Myocyte (in vitro differentiated cells): ENCODE data around the gene DEFB127. TPM values are rescaled to one million over a fixed set of nuclear protein-coding genes. Genes with fewer than 3 reads are reported as not detected.
"Not testable (repeated sequence)": the region's sequence is repeated elsewhere in the genome, so short reads cannot be mapped to it uniquely, and the experiment has no call there.

Source experiments
- DNase-seq: peaks from one replicate; pipeline ENCODE4 v3.0.0-alpha.2; 2012; ENCODE audit warnings: low read depth
- polyA plus RNA-seq: library from polyadenylated mRNA; unstranded; fragments of >200 nt; gene quantifications from one replicate; pipeline ENCODE4 v1.2.1, GENCODE V29; 2012; ENCODE audit warnings: missing spikeins
- total RNA-seq: library from RNA; depleted of rRNA; stranded (reverse); fragments of >200 nt; gene quantifications from 2 replicates; pipeline ENCODE4 v1.2.3, GENCODE V29; 2014

DEFB127 gene, protein sequence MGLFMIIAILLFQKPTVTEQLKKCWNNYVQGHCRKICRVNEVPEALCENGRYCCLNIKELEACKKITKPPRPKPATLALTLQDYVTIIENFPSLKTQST
- not detected in 2 replicates for total RNA-seq
- polyA plus RNA-seq = not detected

DNA sequence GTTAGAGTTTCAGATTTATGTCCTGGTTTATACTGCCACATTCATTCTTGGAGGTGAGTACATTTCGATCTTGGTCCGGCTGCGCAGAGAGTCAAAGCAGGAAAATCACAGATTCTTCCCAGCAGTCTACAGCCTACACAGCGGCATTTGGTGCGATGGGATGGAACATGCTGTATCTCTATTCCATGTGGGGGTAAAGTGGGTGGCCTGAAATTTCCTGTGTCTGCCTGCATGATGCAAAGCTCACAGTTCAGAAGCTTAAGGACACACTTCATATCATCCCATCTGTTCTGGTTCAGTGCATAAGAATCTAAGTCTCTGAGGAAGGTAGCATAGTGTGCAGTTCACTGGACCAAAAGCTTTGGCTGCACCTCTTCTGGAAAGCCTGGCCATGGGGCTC, at the start of gene DEFB127:
TSS of gene DEFB127 (plus strand) at position 301 of the 400 bp plus-strand sequence. CDS start at position 392, 91 bp downstream.
- DNase-seq = no peak

DNA sequence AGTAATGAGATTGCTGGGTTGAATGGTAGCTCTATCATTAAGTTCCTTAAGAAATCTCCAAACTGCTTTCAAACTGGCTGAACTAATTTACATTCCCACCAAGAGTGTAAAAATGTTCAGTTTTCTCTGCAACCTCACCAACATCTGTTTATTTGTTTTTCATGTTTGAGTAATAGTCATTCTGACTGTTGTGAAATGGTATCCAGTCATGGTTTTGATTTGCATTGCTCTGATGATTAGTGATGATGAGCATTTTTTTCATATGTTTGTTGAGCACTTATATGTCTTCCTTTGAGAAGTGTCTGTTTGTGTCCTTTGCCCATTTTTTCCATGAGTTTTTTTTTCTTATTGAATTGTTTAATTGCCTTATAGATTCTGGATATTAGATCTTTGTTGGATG, 44.9 kb upstream of the DEFB127 start:
- DNase-seq = no peak

DNA sequence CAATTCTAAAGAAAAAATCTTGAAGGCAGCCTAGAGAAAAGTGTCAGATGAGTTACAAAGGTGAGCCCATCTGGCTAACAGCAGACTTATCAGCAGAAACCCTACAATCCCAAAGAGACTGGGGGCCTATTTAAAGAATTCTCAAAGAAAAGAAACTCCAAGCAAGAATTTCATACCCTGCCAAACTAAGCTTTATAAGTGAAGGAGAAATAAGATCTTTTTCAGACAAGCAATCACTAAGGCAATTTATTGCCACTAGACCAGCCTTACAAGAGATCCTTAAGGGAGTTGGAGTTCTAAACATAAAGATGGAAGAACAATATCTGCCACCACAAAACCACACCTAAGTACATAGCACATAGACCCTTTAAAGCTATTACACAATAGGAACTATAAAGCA, 39.7 kb upstream of the DEFB127 start:
- no peak for DNase-seq

DNA sequence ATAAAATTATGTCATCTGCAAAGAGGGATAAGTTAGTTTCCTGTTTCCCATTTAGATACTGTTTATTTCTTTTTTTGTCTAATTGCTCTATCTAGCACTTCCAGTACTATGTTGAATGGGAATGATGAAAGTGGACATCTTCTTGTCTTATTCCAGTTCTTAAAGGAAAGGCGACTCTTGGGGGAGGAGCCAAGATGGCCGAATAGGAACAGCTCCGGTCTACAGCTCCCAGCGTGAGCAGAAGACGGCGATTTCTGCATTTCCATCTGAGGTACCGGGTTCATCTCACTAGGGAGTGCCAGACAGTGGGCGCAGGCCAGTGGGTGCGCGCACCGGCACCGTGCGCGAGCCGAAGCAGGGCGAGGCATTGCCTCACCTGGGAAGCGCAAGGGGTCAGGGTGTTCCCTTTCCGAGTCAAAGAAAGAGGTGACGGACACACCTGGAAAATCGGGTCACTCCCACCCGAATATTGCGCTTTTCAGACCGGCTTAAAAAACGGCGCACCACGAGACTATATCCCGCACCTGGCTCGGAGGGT, 27.4 kb upstream of the DEFB127 start:
- not testable (repeated sequence) for DNase-seq

GRCh38 chr20:137668-138490, 19.4 kb upstream of the DEFB127 start:
- DNase-seq = peak; percentile 38

DNA sequence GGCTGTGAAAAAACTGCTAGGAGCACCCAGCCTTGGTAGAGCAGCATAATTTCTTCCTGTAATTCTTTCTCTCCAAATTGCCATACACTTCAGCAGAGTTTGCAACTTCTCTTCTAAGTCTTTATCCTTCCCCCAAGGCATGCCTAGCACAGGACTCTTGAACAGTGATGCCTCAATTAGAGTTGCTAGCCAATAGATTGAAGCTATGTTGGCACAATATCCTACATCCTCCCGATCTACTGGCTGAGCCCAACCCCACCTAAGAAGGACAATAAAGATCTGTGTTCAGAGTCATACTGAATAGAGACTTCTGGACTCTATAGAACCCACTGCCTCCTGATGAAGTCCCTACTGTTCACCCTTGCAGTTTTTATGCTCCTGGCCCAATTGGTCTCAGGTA, 15.0 kb upstream of the DEFB127 start, which contains the start of gene DEFB126:
TSS of gene DEFB126 (plus strand) at position 301 of the 400 bp plus-strand sequence. CDS start at position 340, 39 bp downstream.
- no peak for DNase-seq

DNA sequence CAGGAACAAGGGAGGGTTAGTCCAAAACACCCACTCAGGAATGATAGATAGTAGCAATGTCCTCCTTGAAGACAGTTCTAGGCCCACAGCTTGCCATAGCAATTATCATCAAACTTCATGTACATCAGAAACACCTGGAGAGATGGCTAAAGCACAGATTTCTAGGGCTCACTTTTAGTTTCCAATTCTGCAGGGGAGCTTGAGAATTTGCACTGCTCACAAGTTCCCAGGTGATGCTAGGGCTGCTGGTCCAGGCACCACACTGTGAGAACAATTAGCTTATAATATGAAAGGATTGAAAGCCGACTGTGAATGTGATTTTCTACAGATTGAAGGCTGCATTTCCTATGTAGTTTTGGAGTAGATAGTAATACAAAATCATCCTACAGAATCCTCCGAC, 11.4 kb upstream of the DEFB127 start:
- DNase-seq = no peak

DNA sequence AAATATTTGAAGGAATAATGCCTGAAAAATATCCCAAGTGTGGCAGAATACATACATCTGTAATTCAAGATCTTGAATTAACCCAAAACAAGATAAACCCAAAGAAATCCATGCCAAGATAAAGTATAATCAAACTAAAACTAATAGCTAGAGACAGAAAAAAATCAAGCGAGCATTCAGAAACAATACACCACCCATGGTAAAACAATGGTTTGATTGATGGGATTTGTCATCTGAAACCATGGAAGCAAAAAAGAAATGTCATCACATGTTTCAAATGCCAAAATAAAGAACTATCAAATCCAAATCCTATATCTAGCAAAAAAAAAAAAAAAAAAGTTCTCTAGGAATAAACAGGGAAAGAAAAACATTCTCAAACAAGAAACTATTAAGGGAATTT, 5.1 kb upstream of the DEFB127 start:
- DNase-seq = no peak

- no peak for DNase-seq
Measured at GRCh38 chr20:164618-165017, 7.4 kb downstream of the DEFB127 start.

- no peak for DNase-seq
Measured at GRCh38 chr20:168876-169275, 11.6 kb downstream of the DEFB127 start.

DNA sequence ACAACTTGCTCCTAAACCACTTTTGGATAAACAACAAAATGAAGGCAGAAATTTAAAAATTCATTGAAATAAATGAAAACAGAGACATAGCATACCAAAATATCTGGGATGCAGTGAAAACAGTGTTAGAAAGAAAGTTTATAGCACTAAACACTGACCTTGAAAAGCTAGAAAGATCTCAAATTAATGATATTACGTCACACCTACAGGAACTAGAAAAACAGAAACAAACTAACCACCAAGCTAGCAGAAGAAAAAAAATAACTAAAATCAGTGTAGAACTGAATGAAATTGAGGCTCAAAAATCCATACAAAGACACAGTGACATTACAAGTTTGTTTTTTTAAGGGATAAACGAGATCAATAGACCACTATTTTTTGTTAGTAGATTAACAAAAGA, 27.0 kb downstream of the DEFB127 start:
- DNase-seq = no peak

GRCh38 chr20:187733-188132, 30.5 kb downstream of the DEFB127 start:
- DNase-seq = no peak

GRCh38 chr20:189611-190010, 32.4 kb downstream of the DEFB127 start, which contains the start of gene DEFB128:
TSS of gene DEFB128 (minus strand) at chr20:189711. CDS start at chr20:189623, 88 bp downstream.
- no peak for DNase-seq

DNA sequence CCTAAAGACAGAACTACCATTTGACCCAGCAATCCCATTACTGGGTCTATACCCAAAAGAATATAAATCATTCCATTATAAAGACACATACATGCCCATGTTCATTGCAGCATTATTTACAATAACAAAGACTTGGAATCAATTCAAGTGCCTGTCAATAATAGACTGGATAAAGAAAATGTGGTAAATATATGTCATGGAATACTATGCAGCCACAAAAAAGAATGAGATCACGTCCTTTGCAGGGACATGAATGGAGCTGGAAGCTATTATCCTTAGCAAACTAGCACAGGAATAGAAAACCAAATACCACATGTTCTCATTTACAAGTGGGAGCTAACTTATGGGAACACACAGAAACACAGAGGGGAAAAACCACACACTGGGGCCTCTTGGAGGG, 41.0 kb downstream of the DEFB127 start:
- DNase-seq = no peak

GRCh38 chr20:199996-200395, 42.7 kb downstream of the DEFB127 start:
- DNase-seq = peak; percentile 58

- DNase-seq = not testable (repeated sequence)
Measured at GRCh38 chr20:203630-204029, 46.4 kb downstream of the DEFB127 start.

Other genes with a start within 250 kb of the DEFB127 start
- not detected in 2 replicates for gene DEFB125, start 69.8 kb upstream of the DEFB127 start, total RNA-seq
- gene DEFB126, start 14.9 kb upstream of the DEFB127 start, total RNA-seq = not detected in 2 replicates
- gene DEFB128, start 32.3 kb downstream of the DEFB127 start, total RNA-seq = not detected in 2 replicates
- gene DEFB129, start 69.8 kb downstream of the DEFB127 start, total RNA-seq = not detected in 2 replicates
- gene DEFB132, start 100.3 kb downstream of the DEFB127 start, total RNA-seq = not detected in 2 replicates
- 2.5 and 3.3 TPM in 2 replicates for gene C20orf96, start 133.3 kb downstream of the DEFB127 start, total RNA-seq
- gene ZCCHC3, start 140.1 kb downstream of the DEFB127 start, total RNA-seq = 19.8 and 20.1 TPM in 2 replicates
- gene SOX12, start 168.1 kb downstream of the DEFB127 start, total RNA-seq = 10.2 and 11.7 TPM in 2 replicates
- gene NRSN2, start 189.7 kb downstream of the DEFB127 start, total RNA-seq = 33.1 and 38.2 TPM in 2 replicates
- 6.1 and 9.6 TPM in 2 replicates for gene TRIB3, start 223.3 kb downstream of the DEFB127 start, total RNA-seq